HS-27A (cell line): Measurements from ENCODE around the gene MRPS23.

Experiments used
- DNase-seq: peaks from one replicate; pipeline ENCODE4 v3.0.0-alpha.2; 2012; ENCODE audit warnings: low read depth, missing footprints

The MRPS23 gene

GRCh38 chr17:57849874-57850754 lies at the start of gene MRPS23:
TSS of gene MRPS23 (minus strand) at chr17:57850044. CDS start at chr17:57850010, 34 bp downstream.
- DNase-seq, result peak; percentile 95

GRCh38 chr17:57899391-57899790 lies 49.5 kb upstream of the MRPS23 start:
- DNase-seq, result no peak

- peak; percentile 51 for DNase-seq
Observed at GRCh38 chr17:57898487-57899311, 48.9 kb upstream of the MRPS23 start.

- DNase-seq, result no peak
Observed at GRCh38 chr17:57895382-57896060, 45.7 kb upstream of the MRPS23 start.

GRCh38 chr17:57894848-57895247 lies 45.0 kb upstream of the MRPS23 start:
- no peak for DNase-seq

GRCh38 chr17:57892820-57893595 lies 43.2 kb upstream of the MRPS23 start:
- peak; percentile 91 for DNase-seq

GRCh38 chr17:57892146-57892819 lies 42.4 kb upstream of the MRPS23 start:
- DNase-seq, result no peak

GRCh38 chr17:57890857-57891232 lies 41.0 kb upstream of the MRPS23 start:
- DNase-seq, result no peak

- no peak for DNase-seq
Observed at GRCh38 chr17:57889892-57890856, 40.3 kb upstream of the MRPS23 start.

- no peak for DNase-seq
Observed at GRCh38 chr17:57889252-57889651, 39.4 kb upstream of the MRPS23 start.

GRCh38 chr17:57888311-57889216 lies 38.7 kb upstream of the MRPS23 start:
- DNase-seq, result no peak

GRCh38 chr17:57887161-57887560 lies 37.3 kb upstream of the MRPS23 start:
- no peak for DNase-seq

GRCh38 chr17:57886020-57886419 lies 36.2 kb upstream of the MRPS23 start:
- no peak for DNase-seq

- no peak for DNase-seq
Observed at GRCh38 chr17:57885148-57885915, 35.5 kb upstream of the MRPS23 start.

GRCh38 chr17:57881783-57882351 lies 32.0 kb upstream of the MRPS23 start:
- no peak for DNase-seq

GRCh38 chr17:57881143-57881542 lies 31.3 kb upstream of the MRPS23 start:
- DNase-seq, result no peak

GRCh38 chr17:57880086-57880456 lies 30.2 kb upstream of the MRPS23 start:
- DNase-seq, result no peak
